Neural cell (in vitro differentiated cells): ENCODE results near the gene PLXNA2.

Experiments
- CTCF ChIP-seq: fragments of 450-650 bp; IDR thresholded peaks from 2 replicates; pipeline ENCODE4 v1.5.1; 2014; ENCODE audit warnings: antibody characterized with exemption, mild to moderate bottlenecking, moderate library complexity; ENCODE audit not compliant: poor library complexity, severe bottlenecking
- EP300 ChIP-seq: fragments of 450-650 bp; conservative IDR thresholded peaks from 2 replicates; pipeline ENCODE4 v1.6.1; 2014; ENCODE audit warnings: antibody characterized with exemption, mild to moderate bottlenecking, moderate library complexity; ENCODE audit not compliant: poor library complexity, severe bottlenecking
- EZH2 ChIP-seq: fragments of 200-600, 300-800 bp; shearing (Covaris generic), sonication (generic); IDR thresholded peaks from 2 replicates; pipeline ENCODE4 v1.6.1; 2014; ENCODE audit warnings: antibody characterized with exemption, low read length, borderline replicate concordance, mild to moderate bottlenecking; ENCODE audit not compliant: insufficient read depth, poor library complexity, severe bottlenecking
- POLR2AphosphoS5 ChIP-seq: IDR thresholded peaks from 2 replicates; pipeline ENCODE4 v1.6.1; 2012
- RAD21 ChIP-seq: fragments of 450-650 bp; conservative IDR thresholded peaks from 2 replicates; pipeline ENCODE4 v1.6.1; 2014; ENCODE audit warnings: antibody characterized with exemption, mild to moderate bottlenecking, moderate library complexity
- REST ChIP-seq: IDR thresholded peaks from 2 replicates; pipeline ENCODE4 v1.6.1; 2012; ENCODE audit warnings: borderline replicate concordance
- SMC3 ChIP-seq: fragments of 450-650 bp; conservative IDR thresholded peaks from 2 replicates; pipeline ENCODE4 v1.6.1; 2014; ENCODE audit warnings: antibody characterized with exemption, mild to moderate bottlenecking, moderate library complexity; ENCODE audit not compliant: poor library complexity
- TAF1 ChIP-seq: IDR thresholded peaks from 2 replicates; pipeline ENCODE4 v1.6.1; 2012; ENCODE audit warnings: low read depth

GRCh38 chr1:208054911-208055379 lies 189.2 kb downstream of the PLXNA2 start:
- no peak for TF ChIP-seq CTCF
- no peak for TF ChIP-seq TAF1
- TF ChIP-seq EZH2: no peak
- TF ChIP-seq EP300: no peak
- no peak for TF ChIP-seq REST
- TF ChIP-seq RAD21: no peak
- TF ChIP-seq POLR2AphosphoS5: no peak
- no peak for TF ChIP-seq SMC3
